SK-N-SH (cell line): ENCODE results near the gene NTM. TPM values are rescaled to one million over a fixed set of nuclear protein-coding genes. Genes with fewer than 3 reads are reported as not detected.

Experiments
- CTCF ChIA-PET: fragments of 300-600, 350-600 bp; formaldehyde crosslinking; extraction: SDS; loops from one replicate; lab custom pipeline; 2021; lab: Yijun Ruan, JAX
- POLR2A ChIA-PET: fragments of 350-600 bp; sonication (Branson Sonifier 250); formaldehyde crosslinking; extraction: SDS; loops from one replicate; lab custom pipeline; 2020; ENCODE audit warnings: antibody characterized with exemption, inconsistent platforms; lab: Yijun Ruan, JAX
- DNase-seq: peaks from one replicate; pipeline ENCODE4 v3.0.0; 2012
- H2AFZ ChIP-seq: fragments of 200-600 bp; sonication (generic); 2 replicates; pipeline ENCODE4 v1.8.1; 2016; ENCODE audit warnings: antibody characterized with exemption, mild to moderate bottlenecking, low read depth
- H3F3A ChIP-seq: fragments of 200-600 bp; sonication (generic); replicated peaks from 2 replicates; pipeline ENCODE3; 2016; ENCODE audit warnings: antibody characterized with exemption, mild to moderate bottlenecking; ENCODE audit not compliant: insufficient read depth
- H3K27ac ChIP-seq, 2 experiments: fragments of 200-500 bp in 1 of 2; fragments of 200-600 bp in 1 of 2; sonication (Bioruptor generic) in 1 of 2; sonication (generic), shearing (Covaris generic) in 1 of 2; 2 replicates each; pipeline versions ENCODE4 v1.5.1 to v1.6.1; 2014 to 2016; ENCODE audit warnings: low read depth in 2 of 2, inconsistent platforms in 1 of 2, low read length in 1 of 2, mild to moderate bottlenecking in 1 of 2, mixed read lengths in 1 of 2
- H3K27me3 ChIP-seq: fragments of 200-600 bp; sonication (generic), shearing (Covaris generic); 2 replicates; pipeline ENCODE4 v1.6.1; 2016; ENCODE audit warnings: mixed run types; ENCODE audit not compliant: insufficient read depth
- H3K36me3 ChIP-seq, 2 experiments: fragments of 200-500 bp in 1 of 2; fragments of 200-600 bp in 1 of 2; sonication (Bioruptor generic) in 1 of 2; sonication (generic) in 1 of 2; replicated peaks in 1 of 2; 2 replicates each; pipeline versions ENCODE3 to v1.5.1; 2014 to 2016; ENCODE audit warnings: low read length in 1 of 2, mild to moderate bottlenecking in 1 of 2; ENCODE audit not compliant: insufficient read depth in 2 of 2, control insufficient read depth in 1 of 2
- H3K4me1 ChIP-seq, 2 experiments: fragments of 200-500 bp in 1 of 2; fragments of 200-600 bp in 1 of 2; sonication (Bioruptor generic) in 1 of 2; sonication (generic), shearing (Covaris generic) in 1 of 2; 2 replicates each; pipeline versions ENCODE4 v1.5.1 to v1.6.1; 2014 to 2016; ENCODE audit warnings: low read depth in 1 of 2, low read length in 1 of 2, mixed run types in 1 of 2; ENCODE audit not compliant: insufficient read depth in 2 of 2, control insufficient read depth in 1 of 2
- H3K4me2 ChIP-seq: fragments of 200-600 bp; sonication (generic), shearing (Covaris generic); 2 replicates; pipeline ENCODE4 v1.6.1; 2017; ENCODE audit warnings: mixed run types
- H3K4me3 ChIP-seq, 2 experiments: fragments of 200-500 bp in 1 of 2; fragments of 200-600 bp in 1 of 2; sonication (Bioruptor generic) in 1 of 2; sonication (generic), shearing (Covaris generic) in 1 of 2; 2 replicates each; pipeline versions ENCODE4 v1.5.1 to v1.8.1; 2014 to 2016; ENCODE audit warnings: low read depth in 2 of 2, inconsistent platforms in 1 of 2, low read length in 1 of 2, mild to moderate bottlenecking in 1 of 2, mixed read lengths in 1 of 2, moderate library complexity in 1 of 2
- H3K79me2 ChIP-seq: fragments of 200-600 bp; sonication (generic); 2 replicates; pipeline ENCODE4 v1.8.1; 2017; ENCODE audit warnings: mild to moderate bottlenecking; ENCODE audit not compliant: insufficient read depth
- H3K9ac ChIP-seq: fragments of 200-600 bp; sonication (generic); 2 replicates; pipeline ENCODE4 v1.6.1; 2017; ENCODE audit warnings: mixed run types
- H3K9me2 ChIP-seq: fragments of 200-600 bp; sonication (generic); 2 replicates; pipeline ENCODE4 v1.6.1; 2017; ENCODE audit warnings: mixed run types
- H3K9me3 ChIP-seq: fragments of 200-600 bp; sonication (generic); 2 replicates; pipeline ENCODE4 v1.6.1; 2017; ENCODE audit warnings: mixed run types, mild to moderate bottlenecking, moderate library complexity
- H4K20me1 ChIP-seq: fragments of 200-600 bp; sonication (generic); 2 replicates; pipeline ENCODE4 v1.6.1; 2017; ENCODE audit warnings: mild to moderate bottlenecking, mixed run types; ENCODE audit not compliant: insufficient read depth
- EZH2phosphoT487 ChIP-seq: fragments of 200-600 bp; sonication (generic); IDR thresholded peaks from 2 replicates; pipeline ENCODE4 v1.6.1; 2017; ENCODE audit warnings: low read depth, mixed run types, mild to moderate bottlenecking, antibody characterized with exemption, moderate library complexity, borderline replicate concordance
- FOSL2 ChIP-seq: IDR thresholded peaks from 2 replicates; pipeline ENCODE4 v1.4.0; 2012; ENCODE audit warnings: low read depth, mild to moderate bottlenecking, moderate library complexity, borderline replicate concordance
- FOXM1 ChIP-seq: IDR thresholded peaks from 2 replicates; pipeline ENCODE4 v1.4.0; 2012; ENCODE audit warnings: low read depth, mild to moderate bottlenecking
- GABPA ChIP-seq: IDR thresholded peaks from 2 replicates; pipeline ENCODE4 v1.4.0; 2012; ENCODE audit warnings: low read depth, mild to moderate bottlenecking
- IRF3 ChIP-seq: fragments of 150-350 bp; IDR thresholded peaks from 2 replicates; pipeline ENCODE4 v1.6.1; 2016; ENCODE audit warnings: mild to moderate bottlenecking, low read depth, low read length
- JUND ChIP-seq: IDR thresholded peaks from 2 replicates; pipeline ENCODE4 v1.4.0; 2012
- MAX ChIP-seq: IDR thresholded peaks from 2 replicates; pipeline ENCODE4 v1.4.0; 2012; ENCODE audit warnings: low read depth
- MEF2A ChIP-seq: IDR thresholded peaks from 2 replicates; pipeline ENCODE4 v1.4.0; 2012; ENCODE audit warnings: low read depth, borderline replicate concordance
- NRF1 ChIP-seq: IDR thresholded peaks from 2 replicates; pipeline ENCODE4 v1.6.1; 2012; ENCODE audit warnings: low read depth, mild to moderate bottlenecking, low read length
- PBX3 ChIP-seq: IDR thresholded peaks from 2 replicates; pipeline ENCODE4; 2012
- RAD21 ChIP-seq: IDR thresholded peaks from 2 replicates; pipeline ENCODE4 v1.6.1; 2012; ENCODE audit warnings: mild to moderate bottlenecking, low read length
- REST ChIP-seq: IDR thresholded peaks from 2 replicates; pipeline ENCODE4 v1.6.1; 2012; ENCODE audit warnings: mild to moderate bottlenecking, low read depth, low read length, moderate library complexity
- RFX5 ChIP-seq: IDR thresholded peaks from 2 replicates; pipeline ENCODE4 v1.6.1; 2012; ENCODE audit warnings: mild to moderate bottlenecking, improper control_type of control experiment, low read length
- SMC3 ChIP-seq: IDR thresholded peaks from 2 replicates; pipeline ENCODE4 v1.6.1; 2012; ENCODE audit warnings: low read depth, low read length, improper control_type of control experiment
- TAF1 ChIP-seq: IDR thresholded peaks from 2 replicates; pipeline ENCODE4 v1.6.1; 2012; ENCODE audit warnings: low read depth, mild to moderate bottlenecking, low read length, moderate library complexity, borderline replicate concordance
- TEAD4 ChIP-seq: IDR thresholded peaks from 2 replicates; pipeline ENCODE4 v1.4.0; 2012; ENCODE audit warnings: mild to moderate bottlenecking, borderline replicate concordance; ENCODE audit not compliant: insufficient read depth
- USF1 ChIP-seq: IDR thresholded peaks from 2 replicates; pipeline ENCODE4 v1.4.0; 2012; ENCODE audit warnings: low read depth, borderline replicate concordance
- USF2 ChIP-seq: fragments of 150-350 bp; IDR thresholded peaks from 2 replicates; pipeline ENCODE4 v1.6.1; 2017; ENCODE audit warnings: antibody characterized with exemption, low read length, low read depth, borderline replicate concordance
- WGBS: methylation state at CpG from one replicate; pipeline ENCODE4 v1.1.6; 2017; ENCODE audit warnings: low lambda C conversion rate; 5-methylcytosine and 5-hydroxymethylcytosine counted together
- polyA plus RNA-seq, 3 experiments: library from polyadenylated mRNA; depleted of rRNA; stranded (reverse); fragments of >200 nt; gene quantifications; 2 replicates each; pipeline ENCODE4 v1.2.3, GENCODE V29; 2012

Gene NTM
- polyA plus RNA-seq, 1 of the 3 experiments (the other 2 are of a cell fraction) = 20.0 TPM

GRCh38 chr11:132101881-132102280, 731.5 kb downstream of the NTM start:
- no peaks in the 10 kb centered on the region for H3K36me3 ChIP-seq
- H3F3A ChIP-seq = peaks cover 5% of the 10 kb centered on the region
- peak overlapping the region in 1 of 2 experiments; percentile 24; a peak in 2 of 4 replicates for H3K27ac ChIP-seq
- no peak for DNase-seq
- no peak overlapping the region for H3K9ac ChIP-seq
- peaks cover 0 to 13% of the 10 kb centered on the region in 2 experiments; a peak in 1 of 4 replicates for H3K4me1 ChIP-seq
- no peaks in the 10 kb centered on the region for H3K79me2 ChIP-seq
- no peaks in the 10 kb centered on the region for H4K20me1 ChIP-seq
- no peak overlapping the region for H3K4me3 ChIP-seq
- TF ChIP-seq USF1 (no peak), TAF1 (no peak), MAX (0 out of 2 replicates have a peak, but pooled peaks have one; percentile 30), JUND (no peak), RAD21 (no peak), FOXM1 (no peak), REST (no peak), FOSL2 (no peak)
- no peaks in the 10 kb centered on the region for H3K27me3 ChIP-seq
- 0 out of 2 replicates have a peak overlapping the region, but pooled peaks have one; percentile 2 for H2AFZ ChIP-seq
- ChIA-PET POLR2A (interaction anchor here (0.7 kb wide), 1 partner anchor 1131 kb away, joined by 3 read pairs; no protein-coding TSS in a partner anchor), CTCF (interaction anchor here (1.3 kb wide), 1 partner anchor 12 kb away, joined by 6 read pairs; no protein-coding TSS in a partner anchor)
- WGBS = 57% methylated on average over 3 of the region's 3 CpGs
- peak overlapping the region; percentile 22 for H3K4me2 ChIP-seq
- no peaks in the 10 kb centered on the region for H3K9me3 ChIP-seq
- H3K9me2 ChIP-seq = no peaks in the 10 kb centered on the region

- no peak for DNase-seq
- Histone ChIP-seq H3F3A (peaks cover 5% of the 10 kb centered on the region), H3K27me3 (no peaks in the 10 kb centered on the region), H3K4me2 (no peak overlapping the region), H2AFZ (no peak overlapping the region), H3K4me3 (no peak overlapping the region), H3K79me2 (no peaks in the 10 kb centered on the region), H3K27ac (no peak overlapping the region), H4K20me1 (no peaks in the 10 kb centered on the region), H3K36me3 (no peaks in the 10 kb centered on the region), H3K9me2 (no peaks in the 10 kb centered on the region), H3K9me3 (no peaks in the 10 kb centered on the region), H3K9ac (no peak overlapping the region), H3K4me1 (peaks cover 0 to 13% of the 10 kb centered on the region in 2 experiments; a peak in 1 of 4 replicates)
- WGBS = 84% methylated on average over 6 of the region's 10 CpGs
- CTCF ChIA-PET = interaction anchor here (3.2 kb wide), 1 partner anchor 10 kb away, joined by 11 read pairs; no protein-coding TSS in a partner anchor
- POLR2A ChIA-PET = no interaction called here
- TF ChIP-seq MEF2A = no peak
- no peak for TF ChIP-seq IRF3
- no peak for TF ChIP-seq NRF1
- no peak for TF ChIP-seq PBX3
- no peak for TF ChIP-seq RAD21
- TF ChIP-seq GABPA = no peak
- TF ChIP-seq FOXM1 = no peak
- no peak for TF ChIP-seq TEAD4
- no peak for TF ChIP-seq SMC3
- no peak for TF ChIP-seq USF2
- no peak for TF ChIP-seq EZH2phosphoT487
- no peak for TF ChIP-seq RFX5
Observed at GRCh38 chr11:132103021-132103420, 732.6 kb downstream of the NTM start.
